Common myeloid progenitor, CD34-positive (primary cell): Measurements from ENCODE around the gene ENPP1.

Source experiments
- CTCF ChIA-PET: fragments of 350-600 bp; sonication (Branson Sonifier 250); formaldehyde crosslinking; loops from one replicate; lab custom pipeline; 2021; ENCODE audit warnings: antibody characterized with exemption; lab: Charles Lee
- POLR2A ChIA-PET: fragments of 350-600 bp; sonication (Branson Sonifier 250); formaldehyde crosslinking; loops from one replicate; lab custom pipeline; 2021; ENCODE audit warnings: antibody characterized with exemption; lab: Charles Lee
- DNase-seq, 3 donors: peaks; one replicate each; pipeline versions ENCODE4 v3.0.0 to v3.0.0-alpha.2; 2013
- H3K27ac ChIP-seq, 2 experiments: 1 replicate in 1 of 2; 2 replicates in 1 of 2; pipeline ENCODE4 v1.7.0; 2013; ENCODE audit warnings: inconsistent platforms in 2 of 2, low read length in 2 of 2, mild to moderate bottlenecking in 2 of 2, low read depth in 1 of 2, moderate library complexity in 1 of 2; ENCODE audit not compliant: severe bottlenecking in 2 of 2, insufficient read depth in 1 of 2, poor library complexity in 1 of 2
- H3K27me3 ChIP-seq, 5 experiments: replicated peaks in 2 of 5; 1 replicate in 3 of 5; 2 replicates in 2 of 5; pipeline versions ENCODE4 v1.6.1 to v1.7.0; 2013; ENCODE audit warnings: low read length in 4 of 5, mild to moderate bottlenecking in 2 of 5, moderate library complexity in 2 of 5, inconsistent platforms in 1 of 5; ENCODE audit not compliant: insufficient read depth in 5 of 5, control insufficient read depth in 4 of 5
- H3K36me3 ChIP-seq, 4 experiments: 1 replicate in 2 of 4; 2 replicates in 2 of 4; pipeline versions ENCODE4 v1.6.1 to v1.7.0; 2013; ENCODE audit warnings: low read length in 3 of 4, control low read depth in 1 of 4, mild to moderate bottlenecking in 1 of 4; ENCODE audit not compliant: control insufficient read depth in 4 of 4, insufficient read depth in 4 of 4
- H3K4me1 ChIP-seq, 4 experiments: 1 replicate in 3 of 4; 2 replicates in 1 of 4; pipeline versions ENCODE4 v1.6.1 to v1.7.1; 2013; ENCODE audit warnings: low read length in 3 of 4, mild to moderate bottlenecking in 3 of 4, control low read depth in 1 of 4, inconsistent platforms in 1 of 4, moderate library complexity in 1 of 4; ENCODE audit not compliant: control insufficient read depth in 4 of 4, insufficient read depth in 4 of 4; ENCODE audit errors: control extremely low read depth in 1 of 4
- H3K4me3 ChIP-seq, 7 experiments: 1 replicate in 4 of 7; 2 replicates in 3 of 7; pipeline versions ENCODE4 v1.5.1 to v1.7.0; 2013; ENCODE audit warnings: mild to moderate bottlenecking in 7 of 7, low read length in 6 of 7, moderate library complexity in 6 of 7, inconsistent platforms in 2 of 7, low read depth in 2 of 7, control low read depth in 1 of 7; ENCODE audit not compliant: insufficient read depth in 4 of 7, control insufficient read depth in 1 of 7; ENCODE audit errors: extremely low read depth in 1 of 7
- H3K9me3 ChIP-seq, 5 experiments: 1 replicate in 4 of 5; 2 replicates in 1 of 5; pipeline versions ENCODE4 v1.6.1 to v1.7.1; 2013; ENCODE audit warnings: low read length in 4 of 5, mild to moderate bottlenecking in 2 of 5, inconsistent platforms in 1 of 5, low read depth in 1 of 5, moderate library complexity in 1 of 5; ENCODE audit not compliant: control insufficient read depth in 4 of 5, insufficient read depth in 2 of 5; ENCODE audit errors: control extremely low read depth in 1 of 5
- WGBS: methylation state at CpG from one replicate; pipeline ENCODE4 v1.1.5; 2013; ENCODE audit not compliant: insufficient coverage; 5-methylcytosine and 5-hydroxymethylcytosine counted together

The ENPP1 gene

DNA sequence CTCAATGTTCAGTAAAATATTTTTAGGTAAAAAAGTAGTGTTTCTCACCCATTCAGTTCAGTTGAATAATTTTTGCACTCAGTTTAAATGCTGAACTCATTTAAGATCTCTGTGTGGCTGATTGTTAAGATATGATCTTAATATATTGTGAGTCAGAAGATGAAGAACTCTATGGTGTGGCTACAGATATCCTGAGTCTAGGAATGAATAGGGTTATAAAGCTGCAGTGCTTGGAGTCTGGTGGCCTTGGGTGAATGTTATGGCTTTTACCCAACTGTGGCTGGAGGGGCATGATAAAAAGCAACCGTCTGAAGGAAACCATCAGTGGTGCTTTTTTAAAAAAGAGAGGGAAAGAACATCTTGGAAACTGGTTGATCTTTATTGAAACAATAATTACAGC is 77.4 kb downstream of the ENPP1 start:
- peaks cover 0 to 14% (median 4%) of the 10 kb centered on the region in 5 experiments for H3K27me3 ChIP-seq
- no peaks in the 10 kb centered on the region for H3K4me1 ChIP-seq
- POLR2A ChIA-PET, result no interaction called here
- H3K27ac ChIP-seq, result no peak overlapping the region
- DNase-seq, result no peak
- no peaks in the 10 kb centered on the region for H3K36me3 ChIP-seq
- no peak overlapping the region for H3K4me3 ChIP-seq
- 80% methylated on average over 1 of the region's 1 CpG for WGBS
- H3K9me3 ChIP-seq, result peaks cover 0 to 4% (median 0%) of the 10 kb centered on the region in 5 experiments
- CTCF ChIA-PET, result no interaction called here

DNA sequence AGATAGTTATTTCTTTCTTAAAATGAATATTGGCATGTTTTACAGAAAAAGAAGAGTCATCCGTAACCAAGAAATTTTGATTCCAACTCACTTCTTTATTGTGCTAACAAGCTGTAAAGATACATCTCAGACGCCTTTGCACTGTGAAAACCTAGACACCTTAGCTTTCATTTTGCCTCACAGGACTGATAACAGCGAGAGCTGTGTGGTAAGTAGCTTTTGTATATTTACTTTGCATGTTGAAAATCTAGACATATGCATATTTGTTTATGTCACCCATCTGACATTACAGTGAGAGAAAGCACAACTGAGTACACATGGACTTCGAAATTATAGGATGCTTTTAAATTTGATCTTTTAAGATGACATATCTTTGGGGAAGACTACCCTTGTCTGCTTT is 78.7 kb downstream of the ENPP1 start:
- Histone ChIP-seq H3K4me1 (no peaks in the 10 kb centered on the region), H3K36me3 (no peaks in the 10 kb centered on the region), H3K27ac (no peak overlapping the region), H3K27me3 (peaks cover 0 to 21% (median 4%) of the 10 kb centered on the region in 5 experiments), H3K4me3 (no peak overlapping the region), H3K9me3 (peaks cover 0 to 4% (median 0%) of the 10 kb centered on the region in 5 experiments)
- no peak for DNase-seq
- ChIA-PET CTCF (no interaction called here), POLR2A (no interaction called here)
- WGBS, result 100% methylated on average over 1 of the region's 4 CpGs

DNA sequence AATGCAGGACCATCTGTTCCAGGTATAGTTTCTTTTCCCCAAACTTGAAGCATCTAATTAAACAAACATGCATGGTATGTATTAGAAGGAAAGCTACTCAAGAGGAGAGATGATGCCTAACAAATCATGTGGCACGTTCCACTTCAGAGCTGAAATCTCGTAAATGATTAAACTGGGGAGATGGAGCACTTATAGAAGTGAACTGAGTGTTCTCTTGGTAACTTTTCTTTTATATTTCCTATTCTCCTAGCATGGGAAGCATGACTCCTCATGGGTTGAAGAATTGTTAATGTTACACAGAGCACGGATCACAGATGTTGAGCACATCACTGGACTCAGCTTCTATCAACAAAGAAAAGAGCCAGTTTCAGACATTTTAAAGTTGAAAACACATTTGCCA is 82.3 kb downstream of the ENPP1 start:
- no peaks in the 10 kb centered on the region for H3K4me1 ChIP-seq
- peaks cover 0 to 4% (median 0%) of the 10 kb centered on the region in 5 experiments for H3K9me3 ChIP-seq
- H3K27ac ChIP-seq, result no peak overlapping the region
- 90% methylated on average over 2 of the region's 3 CpGs for WGBS
- CTCF ChIA-PET, result interaction anchor here (0.6 kb wide), 1 partner anchor 9 kb away, joined by 3 read pairs; no protein-coding TSS in a partner anchor
- H3K27me3 ChIP-seq, result peaks cover 0 to 27% (median 6%) of the 10 kb centered on the region in 5 experiments
- H3K36me3 ChIP-seq, result no peaks in the 10 kb centered on the region
- H3K4me3 ChIP-seq, result no peak overlapping the region
- POLR2A ChIA-PET, result no interaction called here
- DNase-seq, result no peak

DNA sequence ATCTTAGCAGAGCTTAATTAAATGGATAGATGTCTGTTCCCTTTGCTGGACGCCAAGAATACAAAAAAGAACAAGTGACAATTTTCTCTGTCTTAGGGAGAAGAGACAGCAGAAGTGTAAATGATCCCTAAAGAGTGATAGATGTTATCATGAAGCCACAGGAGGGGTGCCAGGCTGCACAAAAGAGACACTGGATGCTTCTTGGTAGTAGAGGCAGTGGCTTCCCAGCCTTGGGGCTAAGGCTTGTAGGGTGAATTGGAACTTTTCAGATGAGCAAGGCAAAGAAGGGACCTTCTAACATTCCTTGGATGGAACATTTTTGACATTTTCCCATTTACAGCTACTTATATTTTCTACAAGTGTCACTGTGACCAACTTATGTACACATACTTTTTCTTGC is 85.4 kb downstream of the ENPP1 start:
- ChIA-PET CTCF (interaction anchor here (0.9 to 1.2 kb wide), 3 partner anchors 17 to 200 kb away, joined by 3 to 4 read pairs (median 3); no protein-coding TSS in a partner anchor), POLR2A (no interaction called here)
- no peak for DNase-seq
- Histone ChIP-seq H3K36me3 (no peaks in the 10 kb centered on the region), H3K4me3 (no peak overlapping the region), H3K4me1 (no peaks in the 10 kb centered on the region), H3K27ac (no peak overlapping the region), H3K9me3 (peaks cover 0 to 18% (median 7%) of the 10 kb centered on the region in 5 experiments), H3K27me3 (peaks cover 0 to 35% (median 6%) of the 10 kb centered on the region in 5 experiments)
- WGBS, result no CpG with 5 or more reads among the region's 1 CpG

DNA sequence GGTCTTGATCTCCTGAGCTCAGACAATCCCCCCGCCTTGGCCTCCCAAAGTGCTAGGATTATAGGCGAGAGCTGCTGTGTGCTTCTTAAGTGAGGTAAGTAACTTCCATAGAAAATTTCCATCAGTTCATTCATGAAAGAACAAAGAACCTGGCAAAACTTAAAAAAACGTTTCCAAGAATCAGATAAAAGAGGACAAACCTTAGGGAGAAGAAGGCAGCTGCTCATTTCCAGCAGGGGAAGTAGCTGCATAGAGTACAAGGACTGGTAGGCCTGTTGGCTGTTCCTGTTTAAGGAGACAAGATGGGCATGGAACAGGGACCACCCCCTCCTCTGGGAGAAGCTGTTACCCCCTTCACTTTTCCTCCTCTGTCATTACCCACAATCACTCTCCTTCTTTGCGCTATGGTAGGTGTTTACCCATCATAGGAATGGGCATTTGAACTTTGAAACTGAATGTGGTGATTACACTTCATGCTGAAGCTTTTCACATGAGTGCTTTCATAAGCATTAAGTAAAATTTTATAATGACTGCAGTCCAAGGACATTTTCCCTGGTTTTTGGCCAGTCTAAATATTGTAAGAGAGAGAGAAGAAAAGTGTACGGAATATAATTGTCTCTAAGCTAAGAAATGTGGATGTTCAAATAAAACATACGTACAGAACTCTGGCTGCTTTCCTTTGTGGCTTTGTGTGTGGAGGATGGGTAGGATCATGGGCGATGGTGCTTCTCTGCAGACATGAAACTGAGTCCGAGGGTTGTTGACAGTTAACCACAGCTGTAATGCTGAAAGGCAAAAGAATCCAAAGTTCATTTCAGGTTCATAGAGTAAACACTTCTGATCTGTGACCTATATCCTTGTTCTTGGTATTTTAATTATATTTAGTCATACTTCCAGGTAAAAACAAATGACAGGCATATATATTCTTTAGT is 86.9 kb downstream of the ENPP1 start:
- POLR2A ChIA-PET, result no interaction called here
- CTCF ChIA-PET, result interaction anchor here (1.2 kb wide), 1 partner anchor 11 kb away, joined by 3 read pairs; no protein-coding TSS in a partner anchor
- Histone ChIP-seq H3K9me3 (peaks cover 0 to 27% (median 16%) of the 10 kb centered on the region in 5 experiments), H3K4me1 (no peaks in the 10 kb centered on the region), H3K36me3 (no peaks in the 10 kb centered on the region), H3K27me3 (peaks cover 2 to 44% (median 6%) of the 10 kb centered on the region in 5 experiments), H3K4me3 (no peak overlapping the region), H3K27ac (no peak overlapping the region)
- no peak for DNase-seq
- 83% methylated on average over 2 of the region's 8 CpGs for WGBS

DNA sequence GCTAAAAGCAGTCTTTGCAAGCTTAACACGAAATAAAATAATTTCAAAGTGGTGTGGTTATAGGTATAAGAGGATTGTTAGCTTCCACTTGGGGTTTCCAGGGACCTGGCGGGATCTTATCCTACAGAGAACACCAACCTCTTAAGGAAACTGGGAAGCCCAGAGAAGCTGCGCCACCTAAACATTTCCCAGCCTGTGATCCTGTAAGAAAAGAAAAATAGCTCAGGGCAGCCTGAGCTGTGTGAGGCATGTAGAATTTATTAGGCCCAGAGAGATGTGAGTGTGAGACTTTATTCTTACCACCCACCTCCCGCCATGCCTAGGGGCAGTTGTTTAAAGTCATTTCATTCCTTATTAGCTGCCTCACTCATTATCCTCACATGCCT is 89.2 kb downstream of the ENPP1 start:
- Histone ChIP-seq H3K4me3 (no peak overlapping the region), H3K27me3 (peaks cover 2 to 47% (median 8%) of the 10 kb centered on the region in 5 experiments), H3K9me3 (peaks cover 0 to 27% (median 16%) of the 10 kb centered on the region in 5 experiments), H3K27ac (no peak overlapping the region), H3K4me1 (no peaks in the 10 kb centered on the region), H3K36me3 (no peaks in the 10 kb centered on the region)
- WGBS, result no CpG with 5 or more reads among the region's 4 CpGs
- no peak for DNase-seq
- CTCF ChIA-PET, result interaction anchor here (0.9 to 1.3 kb wide), 4 partner anchors 9 to 55 kb away, joined by 3 read pairs; no protein-coding TSS in a partner anchor
- POLR2A ChIA-PET, result no interaction called here

DNA sequence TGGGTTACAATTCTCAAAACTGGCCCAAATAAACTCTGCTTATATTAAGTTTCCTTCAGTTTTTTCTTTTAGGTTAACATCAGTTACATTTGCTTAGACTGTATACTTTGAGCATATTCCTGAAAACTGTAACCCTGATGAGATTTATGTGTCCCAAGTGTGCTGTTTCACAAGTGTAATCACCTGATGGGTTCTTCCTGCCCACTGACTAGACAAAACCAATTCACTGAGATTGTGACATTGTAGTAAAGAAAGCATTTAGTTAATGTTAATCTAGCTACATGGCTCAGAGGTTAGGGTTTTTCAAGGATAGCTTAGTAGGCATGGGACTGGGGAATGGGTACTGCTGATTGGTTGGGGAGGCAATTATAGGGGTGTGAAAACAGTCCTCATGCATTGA is 89.8 kb downstream of the ENPP1 start:
- H3K4me1 ChIP-seq, result no peaks in the 10 kb centered on the region
- no peaks in the 10 kb centered on the region for H3K36me3 ChIP-seq
- H3K9me3 ChIP-seq, result peaks cover 0 to 27% (median 16%) of the 10 kb centered on the region in 5 experiments
- peaks cover 2 to 41% (median 8%) of the 10 kb centered on the region in 5 experiments for H3K27me3 ChIP-seq
- no peak overlapping the region for H3K4me3 ChIP-seq
- CTCF ChIA-PET, result interaction anchor here (0.9 to 1.0 kb wide), 3 partner anchors 10 to 12 kb away, joined by 3 read pairs; no protein-coding TSS in a partner anchor
- DNase-seq, result no peak
- POLR2A ChIA-PET, result no interaction called here
- no peak overlapping the region for H3K27ac ChIP-seq
